Parathyroid adenoma (tissue), 2 donors: ENCODE results near the gene PIM1.

Experiments used
- H2AFZ ChIP-seq: fragments of 300-600 bp; sonication (generic); one replicate; pipeline ENCODE4 v1.7.0; 2017; ENCODE audit warnings: antibody characterized with exemption, mild to moderate bottlenecking
- H3K27ac ChIP-seq: fragments of 300-600 bp; sonication (generic); one replicate; pipeline ENCODE4 v1.7.0; 2017
- H3K27me3 ChIP-seq: fragments of 300-600 bp; sonication (generic); one replicate; pipeline ENCODE4 v1.7.0; 2017; ENCODE audit warnings: low read length; ENCODE audit not compliant: control insufficient read depth, insufficient read depth
- H3K36me3 ChIP-seq: fragments of 300-600 bp; sonication (generic); one replicate; pipeline ENCODE4 v1.7.0; 2017; ENCODE audit warnings: low read length; ENCODE audit not compliant: control insufficient read depth, insufficient read depth
- H3K4me1 ChIP-seq: fragments of 300-600 bp; sonication (generic); one replicate; pipeline ENCODE4 v1.7.0; 2017; ENCODE audit warnings: control low read depth
- H3K4me2 ChIP-seq: fragments of 300-600 bp; sonication (generic); one replicate; pipeline ENCODE4 v1.7.0; 2017; ENCODE audit warnings: low read length
- H3K4me3 ChIP-seq: fragments of 300-600 bp; sonication (generic); one replicate; pipeline ENCODE4 v1.7.0; 2017; ENCODE audit warnings: low read depth, low read length
- H3K79me2 ChIP-seq: fragments of 300-600 bp; sonication (generic); one replicate; pipeline ENCODE4 v1.7.0; 2017; ENCODE audit warnings: control low read depth
- H3K9ac ChIP-seq: fragments of 300-600 bp; sonication (generic); one replicate; pipeline ENCODE4 v1.7.0; 2017; ENCODE audit warnings: mild to moderate bottlenecking
- H3K9me3 ChIP-seq: fragments of 300-600 bp; sonication (generic); one replicate; pipeline ENCODE4 v1.7.0; 2017; ENCODE audit warnings: low read length; ENCODE audit not compliant: control insufficient read depth
- CTCF ChIP-seq: fragments of 300-600 bp; sonication (generic); IDR thresholded peaks from one replicate; pipeline ENCODE4 v1.7.0; 2017; ENCODE audit warnings: antibody characterized with exemption, mild to moderate bottlenecking
- donor health status: primary hyperparathyroidism.

PIM1 gene

GRCh38 chr6:37209461-37210205, 39.7 kb downstream of the PIM1 start:
- no peak for TF ChIP-seq CTCF
- Histone ChIP-seq H3K79me2 (no peaks in the 10 kb centered on the region), H3K27me3 (no peaks in the 10 kb centered on the region), H3K4me3 (no peak overlapping the region), H3K4me1 (no peaks in the 10 kb centered on the region), H3K9me3 (no peaks in the 10 kb centered on the region), H3K27ac (no peak overlapping the region), H3K4me2 (no peak overlapping the region), H3K9ac (no peak overlapping the region), H2AFZ (no peak overlapping the region), H3K36me3 (no peaks in the 10 kb centered on the region)

GRCh38 chr6:37210313-37210968, 40.5 kb downstream of the PIM1 start:
- no peak overlapping the region for H3K27ac ChIP-seq
- no peaks in the 10 kb centered on the region for H3K27me3 ChIP-seq
- peak; percentile 98 for TF ChIP-seq CTCF

GRCh38 chr6:37212268-37212667, 42.3 kb downstream of the PIM1 start:
- H3K27ac ChIP-seq, result no peak overlapping the region
- H2AFZ ChIP-seq, result no peak overlapping the region
- no peak overlapping the region for H3K4me3 ChIP-seq
- no peaks in the 10 kb centered on the region for H3K36me3 ChIP-seq
- H3K9ac ChIP-seq, result no peak overlapping the region
- no peak for TF ChIP-seq CTCF
- H3K4me2 ChIP-seq, result no peak overlapping the region
- no peaks in the 10 kb centered on the region for H3K4me1 ChIP-seq
- H3K27me3 ChIP-seq, result no peaks in the 10 kb centered on the region
- no peaks in the 10 kb centered on the region for H3K79me2 ChIP-seq
- H3K9me3 ChIP-seq, result no peaks in the 10 kb centered on the region

More at GRCh38 chr6:37210313-37210968, 40.5 kb downstream of the PIM1 start:
- no peak overlapping the region for H3K9ac ChIP-seq
- H3K4me2 ChIP-seq, result no peak overlapping the region
- no peaks in the 10 kb centered on the region for H3K36me3 ChIP-seq
- no peak overlapping the region for H2AFZ ChIP-seq
- H3K4me1 ChIP-seq, result no peaks in the 10 kb centered on the region
- H3K4me3 ChIP-seq, result no peak overlapping the region
- no peaks in the 10 kb centered on the region for H3K79me2 ChIP-seq
- H3K9me3 ChIP-seq, result no peaks in the 10 kb centered on the region

- Histone ChIP-seq H3K4me2 (no peak overlapping the region), H3K4me3 (no peak overlapping the region), H3K27me3 (no peaks in the 10 kb centered on the region), H3K27ac (no peak overlapping the region), H3K79me2 (no peaks in the 10 kb centered on the region), H2AFZ (no peak overlapping the region), H3K4me1 (peaks cover 4% of the 10 kb centered on the region), H3K9ac (no peak overlapping the region), H3K36me3 (no peaks in the 10 kb centered on the region), H3K9me3 (no peaks in the 10 kb centered on the region)
- no peak for TF ChIP-seq CTCF
Observed at GRCh38 chr6:37218061-37218460, 48.1 kb downstream of the PIM1 start.
